Retinal pigment epithelial cell (primary cell): ENCODE measurements around the gene HSPG2.

Experiments
- DNase-seq: peaks from one replicate; pipeline ENCODE4 v3.0.0-alpha.2; 2010; ENCODE audit warnings: low read depth
- H3K4me3 ChIP-seq: 2 replicates; pipeline ENCODE4 v1.5.1; 2011; ENCODE audit warnings: mild to moderate bottlenecking, low read length, control low read depth, moderate library complexity
- CTCF ChIP-seq: conservative IDR thresholded peaks from 2 replicates; pipeline ENCODE4 v1.5.1; 2011; ENCODE audit warnings: low read depth, low read length, control low read depth, inconsistent platforms

The HSPG2 gene

GRCh38 chr1:21864730-21865129 lies 72.4 kb downstream of the HSPG2 start:
- DNase-seq = no peak
- TF ChIP-seq CTCF = no peak
- no peak overlapping the region for H3K4me3 ChIP-seq

GRCh38 chr1:21863981-21864380 lies 73.1 kb downstream of the HSPG2 start:
- DNase-seq = no peak
- H3K4me3 ChIP-seq = no peak overlapping the region
- TF ChIP-seq CTCF = no peak

GRCh38 chr1:21861602-21862429 lies 75.3 kb downstream of the HSPG2 start:
- no peak for DNase-seq
- no peak for TF ChIP-seq CTCF
- no peak overlapping the region for H3K4me3 ChIP-seq

GRCh38 chr1:21860971-21861370 lies 76.1 kb downstream of the HSPG2 start:
- TF ChIP-seq CTCF = no peak
- no peak overlapping the region for H3K4me3 ChIP-seq

GRCh38 chr1:21859669-21860179 lies 77.4 kb downstream of the HSPG2 start:
- H3K4me3 ChIP-seq = no peak overlapping the region
- DNase-seq = no peak
- no peak for TF ChIP-seq CTCF

More at GRCh38 chr1:21860971-21861370, 76.1 kb downstream of the HSPG2 start:
- no peak for DNase-seq

GRCh38 chr1:21857840-21858670 lies 79.1 kb downstream of the HSPG2 start:
- DNase-seq = no peak
- no peak for TF ChIP-seq CTCF
- H3K4me3 ChIP-seq = no peak overlapping the region
